HCT116 (cell line): ENCODE measurements around the gene CTBP2. TPM values are rescaled to one million over a fixed set of nuclear protein-coding genes. Genes with fewer than 3 reads are reported as not detected.

Source experiments
- ATAC-seq: fragments of 200-7000 bp; cut with Tn5 transposase; 2 replicates; pipeline ENCODE4 v1.9.1; 2020; ENCODE audit warnings: mild to moderate bottlenecking, moderate library complexity
- BruUV-seq: library from RNA; stranded (reverse); fragments of 400-500 nt; replicated peaks from 2 replicates; lab custom pipeline; 2021; lab: Mats Ljungman, UMichigan
- CTCF ChIA-PET: fragments of 300-600 bp; sonication (Branson Sonifier 250); formaldehyde crosslinking; loops from one replicate; lab custom pipeline; 2021; ENCODE audit warnings: antibody characterized with exemption; lab: Charles Lee
- POLR2A ChIA-PET: fragments of 300-600, 350-600 bp; sonication (Branson Sonifier 250); formaldehyde crosslinking; loops from one replicate; lab custom pipeline; 2021; ENCODE audit warnings: antibody characterized with exemption; lab: Charles Lee
- RAD21 ChIA-PET, 2 experiments: fragments of 300-600 bp; sonication (Branson Sonifier 250); formaldehyde crosslinking; loops; one replicate each; lab custom pipeline; 2023; ENCODE audit warnings: low total read pairs in 2 of 2; ENCODE audit not compliant: uncharacterized antibody in 2 of 2, unreplicated experiment in 2 of 2, low non-redundant PET in 1 of 2; lab: Charles Lee
- DNase-seq: peaks from one replicate; pipeline ENCODE4 v3.0.0-alpha.2; 2010; ENCODE audit warnings: low read depth, low spot score
- H2AFZ ChIP-seq: fragments of 200-600 bp; shearing (Covaris generic), sonication (generic); 2 replicates; pipeline ENCODE4 v1.6.1; 2017; ENCODE audit warnings: low read depth, mixed run types, mixed read lengths, antibody characterized with exemption, low read length; ENCODE audit not compliant: poor library complexity, severe bottlenecking
- H3K27ac ChIP-seq: 2 replicates; pipeline ENCODE4 v1.5.1; 2012; ENCODE audit warnings: low read depth, low read length
- H3K27me3 ChIP-seq: fragments of 200-600 bp; sonication (generic); 2 replicates; pipeline ENCODE4 v1.6.1; 2016; ENCODE audit warnings: mixed run types, low read length, mixed read lengths; ENCODE audit not compliant: insufficient read depth
- H3K36me3 ChIP-seq, 2 experiments: fragments of 200-500 bp in 1 of 2; fragments of 200-600 bp in 1 of 2; sonication (Bioruptor generic) in 1 of 2; sonication (generic) in 1 of 2; 2 replicates each; pipeline versions ENCODE4 v1.5.1 to v1.6.1; 2014 to 2016; ENCODE audit warnings: low read length in 2 of 2, inconsistent platforms in 1 of 2, mixed read lengths in 1 of 2, mixed run types in 1 of 2; ENCODE audit not compliant: insufficient read depth in 2 of 2, control insufficient read depth in 1 of 2
- H3K4me1 ChIP-seq, 2 experiments: fragments of 200-600 bp in 1 of 2; sonication (generic) in 1 of 2; 2 replicates each; pipeline versions ENCODE4 v1.5.1 to v1.6.1; 2012 to 2017; ENCODE audit warnings: low read length in 2 of 2, inconsistent platforms in 1 of 2, mild to moderate bottlenecking in 1 of 2, mixed read lengths in 1 of 2, mixed run types in 1 of 2, moderate library complexity in 1 of 2; ENCODE audit not compliant: insufficient read depth in 2 of 2, control insufficient read depth in 1 of 2
- H3K4me2 ChIP-seq: fragments of 200-600 bp; sonication (generic); 2 replicates; pipeline ENCODE4 v1.6.1; 2017; ENCODE audit warnings: mixed run types, low read length, mixed read lengths
- H3K4me3 ChIP-seq, 2 experiments: fragments of 200-600 bp in 1 of 2; sonication (generic) in 1 of 2; replicated peaks in 1 of 2; 2 replicates each; pipeline ENCODE4 v1.5.1; 2011 to 2016; ENCODE audit warnings: low read length in 2 of 2, control low read depth in 1 of 2, low read depth in 1 of 2, mild to moderate bottlenecking in 1 of 2, mixed read lengths in 1 of 2, mixed run types in 1 of 2
- H3K79me2 ChIP-seq: fragments of 200-600 bp; sonication (generic); 2 replicates; pipeline ENCODE4 v1.6.1; 2017; ENCODE audit warnings: mild to moderate bottlenecking, mixed run types, low read length, moderate library complexity, mixed read lengths; ENCODE audit not compliant: insufficient read depth
- H3K9ac ChIP-seq: fragments of 200-600 bp; sonication (generic); 2 replicates; pipeline ENCODE4 v1.6.1; 2016; ENCODE audit warnings: low read length, mixed read lengths
- H3K9me2 ChIP-seq: fragments of 200-600 bp; sonication (generic), shearing (Covaris generic); 2 replicates; pipeline ENCODE4 v1.6.1; 2017; ENCODE audit warnings: mixed run types, mild to moderate bottlenecking, moderate library complexity; ENCODE audit not compliant: insufficient read depth
- H3K9me3 ChIP-seq, 2 experiments: fragments of 200-500 bp in 1 of 2; fragments of 200-600 bp in 1 of 2; sonication (Bioruptor generic) in 1 of 2; sonication (generic) in 1 of 2; 2 replicates each; pipeline ENCODE4 v1.6.1; 2014 to 2017; ENCODE audit warnings: low read length in 2 of 2, mixed read lengths in 2 of 2, inconsistent platforms in 1 of 2, low read depth in 1 of 2, mild to moderate bottlenecking in 1 of 2, mixed run types in 1 of 2, moderate library complexity in 1 of 2; ENCODE audit not compliant: control insufficient read depth in 1 of 2, insufficient read depth in 1 of 2
- H4K20me1 ChIP-seq: fragments of 200-600 bp; sonication (generic), shearing (Covaris generic); 2 replicates; pipeline ENCODE4 v1.6.1; 2017; ENCODE audit warnings: mixed run types, mild to moderate bottlenecking, moderate library complexity; ENCODE audit not compliant: insufficient read depth
- CBX3 ChIP-seq: IDR thresholded peaks from 2 replicates; pipeline ENCODE4 v1.6.1; 2012; ENCODE audit warnings: low read depth
- EGR1 ChIP-seq: IDR thresholded peaks from 2 replicates; pipeline ENCODE4 v1.6.1; 2012; ENCODE audit warnings: low read depth
- EZH2 ChIP-seq: fragments of 200-600 bp; sonication (generic); IDR thresholded peaks from 2 replicates; pipeline ENCODE4 v1.6.1; 2017; ENCODE audit warnings: antibody characterized with exemption, mixed run types
- EZH2phosphoT487 ChIP-seq: fragments of 200-600 bp; IDR thresholded peaks from 2 replicates; pipeline ENCODE4 v1.6.1; 2018; ENCODE audit warnings: antibody characterized with exemption, borderline replicate concordance
- POLR2AphosphoS5 ChIP-seq: IDR thresholded peaks from 2 replicates; pipeline ENCODE4 v1.6.1; 2011; ENCODE audit warnings: mild to moderate bottlenecking, low read depth, low read length, moderate library complexity
- SRF ChIP-seq: IDR thresholded peaks from 2 replicates; pipeline ENCODE4 v1.6.1; 2012; ENCODE audit warnings: low read depth
- TCF7L2 ChIP-seq: IDR thresholded peaks from 2 replicates; pipeline ENCODE4 v1.7.0; 2011; ENCODE audit warnings: borderline replicate concordance, inconsistent platforms; ENCODE audit not compliant: insufficient read depth, insufficient read length; ENCODE audit errors: extremely low read depth
- ZFX ChIP-seq: fragments of 450-650 bp; IDR thresholded peaks from 2 replicates; pipeline ENCODE4 v1.6.1; 2017
- ZNF274 ChIP-seq: fragments of 200-500 bp; sonication (Bioruptor generic); IDR thresholded peaks from 2 replicates; pipeline ENCODE4 v1.6.1; 2014; ENCODE audit warnings: mild to moderate bottlenecking, low read depth, low read length, inconsistent platforms
- intact Hi-C: fragments of 100-400 bp; cut with micrococcal nuclease; formaldehyde crosslinking; loops from 2 replicates; pipeline ENCODE4 v1.10.0; 2022
- total RNA-seq: library from RNA; stranded (reverse); gene quantifications from one replicate; pipeline ENCODE4 v1.2.1, GENCODE V29; 2021; ENCODE audit not compliant: unreplicated experiment
- TF ChIP-seq, protein P1 (sequence below): IDR thresholded peaks from 2 replicates; pipeline ENCODE4 v1.6.1; 2011; ENCODE audit warnings: mild to moderate bottlenecking, low read length, moderate library complexity; ENCODE audit not compliant: insufficient replicate concordance; ENCODE audit errors: extremely low read depth
- TF ChIP-seq, protein P2 (sequence below), 3 experiments: fragments of 200-600 bp in 1 of 3; sonication (generic) in 1 of 3; IDR thresholded peaks in 2 of 3; conservative IDR thresholded peaks in 1 of 3; 2 replicates each; pipeline ENCODE4 v1.5.1; 2012 to 2017; ENCODE audit warnings: low read depth in 2 of 3, low read length in 2 of 3, antibody characterized with exemption in 1 of 3, borderline replicate concordance in 1 of 3, control low read depth in 1 of 3, mild to moderate bottlenecking in 1 of 3, mixed read lengths in 1 of 3, mixed run types in 1 of 3, moderate library complexity in 1 of 3; ENCODE audit not compliant: insufficient read depth in 1 of 3

Gene CTBP2
- total RNA-seq, 1 experiment from 2014 or later, result 144 TPM

DNA sequence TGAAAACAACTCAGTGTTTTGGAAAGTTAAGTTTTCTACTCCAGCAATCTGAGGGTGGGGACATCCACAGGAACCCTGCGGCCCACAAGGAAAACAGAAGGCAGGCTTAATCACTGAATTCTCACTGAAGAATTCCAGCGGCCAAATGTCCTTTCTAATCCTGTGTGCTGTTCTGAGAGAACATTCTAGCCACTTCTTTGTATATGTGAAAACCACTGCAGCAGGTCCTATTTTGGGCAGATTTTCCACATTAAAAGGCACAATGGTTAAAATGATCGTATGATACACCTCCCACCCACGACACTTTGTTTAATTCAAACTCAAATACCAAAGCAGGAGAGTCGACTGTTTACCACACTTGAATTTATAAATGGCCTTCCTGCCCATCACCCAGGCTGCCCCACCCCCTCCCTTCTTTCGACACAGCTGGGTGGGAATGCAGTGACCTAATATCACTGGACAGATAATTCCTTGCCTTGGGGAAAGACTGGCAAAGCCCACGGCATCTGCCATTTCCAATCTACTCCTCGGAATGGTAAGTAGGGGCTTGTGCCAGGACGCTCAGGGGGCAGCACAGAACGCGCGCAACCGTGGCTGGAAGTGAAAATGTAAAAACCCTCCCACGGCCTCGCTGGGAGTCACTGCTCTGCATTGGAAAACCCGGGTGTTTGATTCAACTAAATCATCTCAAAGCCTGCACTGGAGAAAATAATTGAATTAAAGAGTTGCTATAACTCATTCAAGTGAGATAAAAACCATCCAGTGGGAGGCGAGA lies 67.0 kb downstream of the CTBP2 start:
- no peak for DNase-seq
- H2AFZ ChIP-seq, result no peak overlapping the region
- H3K27me3 ChIP-seq, result no peaks in the 10 kb centered on the region
- peaks cover 7% of the 10 kb centered on the region; the same call in 1 of the 2 replicates for H4K20me1 ChIP-seq
- no peak overlapping the region for H3K4me2 ChIP-seq
- POLR2A ChIA-PET, result no interaction called here
- no peaks in the 10 kb centered on the region for H3K9me3 ChIP-seq
- intact Hi-C loops, result no loop called here
- RAD21 ChIA-PET, result no interaction called here
- no peaks in the 10 kb centered on the region for H3K9me2 ChIP-seq
- no peak overlapping the region for H3K27ac ChIP-seq
- no peak for ATAC-seq
- H3K9ac ChIP-seq, result no peak overlapping the region
- peaks cover 97% of the 10 kb centered on the region for H3K79me2 ChIP-seq
- H3K4me3 ChIP-seq, result no peak overlapping the region
- no peaks in the 10 kb centered on the region; a peak in 1 of 4 replicates for H3K36me3 ChIP-seq
- peaks cover 0 to 28% of the 10 kb centered on the region in 2 experiments; a peak in 1 of 4 replicates for H3K4me1 ChIP-seq
- BruUV-seq, result no TSS peak
- no peak for TF ChIP-seq EZH2
- TF ChIP-seq SRF, result no peak
- TF ChIP-seq, protein P1, sequence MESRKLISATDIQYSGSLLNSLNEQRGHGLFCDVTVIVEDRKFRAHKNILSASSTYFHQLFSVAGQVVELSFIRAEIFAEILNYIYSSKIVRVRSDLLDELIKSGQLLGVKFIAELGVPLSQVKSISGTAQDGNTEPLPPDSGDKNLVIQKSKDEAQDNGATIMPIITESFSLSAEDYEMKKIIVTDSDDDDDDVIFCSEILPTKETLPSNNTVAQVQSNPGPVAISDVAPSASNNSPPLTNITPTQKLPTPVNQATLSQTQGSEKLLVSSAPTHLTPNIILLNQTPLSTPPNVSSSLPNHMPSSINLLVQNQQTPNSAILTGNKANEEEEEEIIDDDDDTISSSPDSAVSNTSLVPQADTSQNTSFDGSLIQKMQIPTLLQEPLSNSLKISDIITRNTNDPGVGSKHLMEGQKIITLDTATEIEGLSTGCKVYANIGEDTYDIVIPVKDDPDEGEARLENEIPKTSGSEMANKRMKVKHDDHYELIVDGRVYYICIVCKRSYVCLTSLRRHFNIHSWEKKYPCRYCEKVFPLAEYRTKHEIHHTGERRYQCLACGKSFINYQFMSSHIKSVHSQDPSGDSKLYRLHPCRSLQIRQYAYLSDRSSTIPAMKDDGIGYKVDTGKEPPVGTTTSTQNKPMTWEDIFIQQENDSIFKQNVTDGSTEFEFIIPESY, result no peak
- no peak for TF ChIP-seq EZH2phosphoT487
- TF ChIP-seq, protein P2, sequence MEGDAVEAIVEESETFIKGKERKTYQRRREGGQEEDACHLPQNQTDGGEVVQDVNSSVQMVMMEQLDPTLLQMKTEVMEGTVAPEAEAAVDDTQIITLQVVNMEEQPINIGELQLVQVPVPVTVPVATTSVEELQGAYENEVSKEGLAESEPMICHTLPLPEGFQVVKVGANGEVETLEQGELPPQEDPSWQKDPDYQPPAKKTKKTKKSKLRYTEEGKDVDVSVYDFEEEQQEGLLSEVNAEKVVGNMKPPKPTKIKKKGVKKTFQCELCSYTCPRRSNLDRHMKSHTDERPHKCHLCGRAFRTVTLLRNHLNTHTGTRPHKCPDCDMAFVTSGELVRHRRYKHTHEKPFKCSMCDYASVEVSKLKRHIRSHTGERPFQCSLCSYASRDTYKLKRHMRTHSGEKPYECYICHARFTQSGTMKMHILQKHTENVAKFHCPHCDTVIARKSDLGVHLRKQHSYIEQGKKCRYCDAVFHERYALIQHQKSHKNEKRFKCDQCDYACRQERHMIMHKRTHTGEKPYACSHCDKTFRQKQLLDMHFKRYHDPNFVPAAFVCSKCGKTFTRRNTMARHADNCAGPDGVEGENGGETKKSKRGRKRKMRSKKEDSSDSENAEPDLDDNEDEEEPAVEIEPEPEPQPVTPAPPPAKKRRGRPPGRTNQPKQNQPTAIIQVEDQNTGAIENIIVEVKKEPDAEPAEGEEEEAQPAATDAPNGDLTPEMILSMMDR (IDR thresholded peaks at IDR 0.05 in 2 of 3, conservative IDR thresholded peaks at IDR 0.05 in 1 of 3; ENCODE audit: borderline replicate concordance in 1 of 3, insufficient read depth in 1 of 3, low read depth in 2 of 3, low read length in 2 of 3), result no peak
- no peak for TF ChIP-seq TCF7L2
- no peak for TF ChIP-seq ZFX
- TF ChIP-seq CBX3, result no peak
- no peak for TF ChIP-seq ZNF274
- TF ChIP-seq EGR1, result no peak
- no peak for TF ChIP-seq POLR2AphosphoS5
- CTCF ChIA-PET, result no interaction called here
